ENCODE measurements around the gene YOD1. TPM values are rescaled to one million over a fixed set of nuclear protein-coding genes. Genes with fewer than 3 reads are reported as not detected.

Gene YOD1
- total RNA-seq, 1 donor from 2014 or later = 24.6 TPM

DNA sequence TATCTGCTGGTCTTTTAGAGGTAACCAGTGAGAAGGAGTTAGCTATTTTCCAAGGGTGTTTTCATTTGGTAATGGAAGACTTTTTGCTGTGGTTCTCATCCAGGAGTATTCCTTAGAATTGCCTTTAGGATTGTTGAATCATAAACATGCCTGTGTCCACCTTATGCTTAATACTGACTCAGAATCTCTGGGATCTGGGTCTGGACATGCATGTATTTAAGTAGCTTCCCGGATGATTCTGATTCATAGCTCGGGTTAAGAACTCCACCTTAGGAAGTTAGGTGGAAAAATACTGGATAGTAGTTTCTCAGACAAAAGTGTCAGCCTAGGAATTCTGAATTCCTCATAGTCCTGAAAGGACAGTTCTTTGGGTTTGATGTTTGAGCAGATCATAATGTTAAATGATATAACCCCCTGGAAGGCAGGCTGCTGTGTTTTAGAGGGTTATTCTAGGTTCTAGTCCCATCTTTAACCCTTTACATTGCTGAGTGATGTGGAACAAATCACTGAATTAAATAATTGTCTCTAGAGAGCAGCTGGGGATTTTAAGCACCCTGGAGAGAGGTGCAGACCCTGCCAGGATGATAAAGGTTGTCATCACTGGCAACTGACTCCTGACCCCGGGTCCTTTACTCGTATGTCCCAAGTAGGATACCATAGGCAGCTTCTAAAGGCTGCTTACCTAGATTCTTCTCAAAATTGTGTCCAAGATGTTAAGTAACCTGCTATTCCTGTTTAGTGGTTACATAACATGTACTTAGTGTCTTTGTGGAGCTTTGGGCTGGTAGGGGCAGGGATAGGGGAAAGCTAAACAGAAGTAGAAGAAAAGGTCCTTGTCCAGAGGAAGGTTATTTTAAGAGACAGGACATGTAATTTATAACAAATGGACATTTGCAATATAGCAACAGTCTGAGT, 23.2 kb upstream of the YOD1 start:
- no peak for DNase-seq (ENCODE audit: low spot score)

DNA sequence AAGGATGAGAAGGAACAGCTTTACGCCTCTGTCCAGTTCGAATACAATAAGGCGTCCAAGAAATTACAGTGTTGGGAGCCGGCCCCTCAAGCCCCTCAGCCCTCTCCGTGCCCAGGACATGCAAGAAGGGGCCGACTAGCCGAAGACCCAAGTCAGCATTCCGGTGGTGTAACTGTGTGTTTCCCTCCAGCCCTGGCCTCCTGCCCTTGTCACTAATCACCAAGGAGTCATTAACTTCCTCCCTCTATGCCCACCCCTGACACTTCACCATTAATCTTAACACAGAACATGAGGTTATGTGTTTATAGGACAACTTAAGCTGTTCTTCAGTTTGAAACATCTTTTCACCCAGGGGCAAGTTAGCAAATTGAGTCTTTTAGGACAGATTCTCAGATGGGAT, 21.2 kb upstream of the YOD1 start:
- DNase-seq (ENCODE audit: low spot score) = no peak

DNA sequence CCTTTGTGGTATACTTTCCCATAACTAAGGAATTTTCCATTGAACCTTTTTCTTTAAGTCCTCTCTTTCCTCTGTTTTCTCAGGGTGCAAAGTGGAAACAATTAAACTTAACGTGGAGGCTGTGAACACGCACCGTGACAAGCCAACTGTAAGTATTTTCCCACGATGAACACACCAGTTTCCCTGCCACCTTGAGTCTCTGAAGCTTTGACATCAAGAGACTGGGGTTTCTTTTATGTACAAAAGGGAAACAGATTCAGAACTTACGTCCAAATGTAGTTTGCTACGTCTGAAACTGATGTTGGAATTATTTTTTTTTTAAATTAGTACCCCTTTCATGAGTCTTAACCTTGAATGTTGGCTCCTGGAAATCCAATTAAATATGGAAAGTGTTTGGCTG, 20.4 kb upstream of the YOD1 start:
- DNase-seq (ENCODE audit: low spot score) = no peak

DNA sequence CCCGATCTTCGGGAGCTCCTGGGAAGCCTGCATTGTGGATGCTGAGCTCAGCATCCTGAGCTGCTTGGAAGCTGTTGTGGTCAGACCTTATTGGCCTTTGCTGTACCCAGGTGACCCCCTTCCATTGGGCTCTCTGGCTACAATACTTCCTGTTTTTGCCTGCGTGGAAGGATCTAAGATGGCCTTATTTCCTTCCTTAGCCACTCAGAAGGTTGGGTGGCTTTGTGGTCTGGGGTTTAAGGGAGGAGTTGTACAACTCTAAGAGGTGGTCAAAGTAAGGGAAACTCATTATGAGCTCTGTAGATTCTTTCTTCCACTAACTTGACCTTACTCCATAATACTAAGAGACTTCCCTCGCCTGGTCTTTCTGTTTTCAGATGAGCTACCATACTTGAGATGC, 19.8 kb upstream of the YOD1 start:
- no peak for DNase-seq (ENCODE audit: low spot score)

DNA sequence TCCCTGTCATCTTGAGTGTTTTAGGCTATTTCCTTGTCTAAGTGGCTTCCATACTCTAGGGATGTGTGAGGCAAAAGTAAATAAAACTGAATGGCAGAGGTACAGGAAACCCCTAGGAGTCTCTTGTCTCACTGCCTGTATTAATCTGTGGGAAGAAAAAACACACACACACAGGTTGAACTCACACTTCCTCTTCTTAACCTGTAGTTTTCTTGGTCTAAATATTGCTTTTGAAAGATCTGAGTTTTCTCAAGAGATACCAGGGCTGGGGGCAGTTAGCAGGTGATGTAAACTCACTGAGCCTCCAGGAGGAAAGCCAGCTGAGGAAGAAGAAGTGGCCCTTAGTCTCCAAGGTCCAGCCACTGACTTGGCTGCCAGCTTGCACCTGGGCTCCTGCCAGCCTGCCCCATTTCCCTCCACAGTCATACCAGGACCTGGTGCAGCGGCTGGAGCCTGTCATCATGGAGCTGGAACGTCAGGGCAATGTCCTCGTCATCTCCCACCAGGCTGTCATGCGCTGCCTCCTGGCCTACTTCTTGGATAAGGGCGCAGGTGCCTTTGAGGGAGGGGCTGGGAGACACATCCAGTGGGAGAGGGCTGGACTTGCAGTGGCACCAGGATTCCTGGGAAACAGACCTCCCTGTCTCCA, 19.0 kb upstream of the YOD1 start:
- no peak for DNase-seq (ENCODE audit: low spot score)

DNA sequence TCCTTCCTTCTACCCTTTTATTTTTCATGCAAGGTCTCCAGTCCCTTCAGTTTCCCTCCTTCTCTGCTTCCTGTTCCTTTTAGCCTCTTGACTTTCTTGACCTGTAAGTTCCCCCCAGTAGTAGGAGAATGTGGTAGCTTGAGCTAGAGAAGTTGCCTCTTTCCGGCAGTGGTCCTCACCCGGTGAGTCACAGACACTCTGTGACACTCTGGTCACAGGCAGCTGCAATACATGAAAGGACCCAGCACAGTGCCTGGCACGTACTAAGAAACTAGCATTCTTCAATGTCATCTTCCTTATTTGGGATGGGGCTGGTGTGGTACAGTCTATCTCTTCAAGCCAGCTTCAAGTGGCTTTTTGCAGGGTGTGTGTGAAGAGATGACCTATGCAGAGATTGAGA, 18.1 kb upstream of the YOD1 start:
- DNase-seq (ENCODE audit: low spot score) = no peak

DNA sequence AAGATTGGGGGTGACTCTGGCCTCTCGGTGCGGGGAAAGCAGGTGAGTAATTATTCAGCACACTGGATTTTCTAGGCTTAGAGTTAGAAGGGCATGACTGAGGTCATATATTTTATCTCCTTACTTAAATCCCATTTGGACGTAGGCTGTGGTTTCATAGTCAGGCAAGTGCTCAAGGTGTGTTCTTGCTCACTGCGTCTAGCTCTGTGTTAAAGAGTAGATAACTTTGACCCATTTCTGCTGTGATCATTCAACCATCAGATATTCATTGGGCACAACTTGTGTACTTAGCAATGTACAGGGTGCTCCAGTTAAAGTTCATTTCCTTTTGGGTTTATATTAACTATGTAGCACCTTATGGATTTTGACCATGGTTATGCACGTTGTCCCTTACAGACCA, 16.7 kb upstream of the YOD1 start:
- DNase-seq (ENCODE audit: low spot score) = no peak

DNA sequence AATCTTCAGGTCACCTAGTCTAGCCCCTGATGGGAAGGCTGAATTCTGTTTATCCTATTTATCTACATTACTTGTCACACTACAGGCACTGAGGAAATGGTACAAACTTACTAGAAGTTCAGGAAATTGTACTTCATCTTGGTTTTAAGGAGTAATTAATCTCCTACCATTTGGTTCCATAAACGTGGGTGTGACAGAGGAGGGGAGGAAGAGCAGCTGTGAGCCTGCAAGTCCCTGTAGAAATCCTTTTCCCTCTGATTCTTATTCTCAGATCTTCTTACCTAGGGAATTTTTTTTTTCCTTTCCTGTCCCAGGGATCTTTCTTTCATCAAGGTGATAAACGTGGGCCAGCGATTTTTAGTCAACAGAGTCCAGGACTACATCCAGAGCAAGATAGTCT, 16.2 kb upstream of the YOD1 start:
- DNase-seq (ENCODE audit: low spot score) = no peak

DNA sequence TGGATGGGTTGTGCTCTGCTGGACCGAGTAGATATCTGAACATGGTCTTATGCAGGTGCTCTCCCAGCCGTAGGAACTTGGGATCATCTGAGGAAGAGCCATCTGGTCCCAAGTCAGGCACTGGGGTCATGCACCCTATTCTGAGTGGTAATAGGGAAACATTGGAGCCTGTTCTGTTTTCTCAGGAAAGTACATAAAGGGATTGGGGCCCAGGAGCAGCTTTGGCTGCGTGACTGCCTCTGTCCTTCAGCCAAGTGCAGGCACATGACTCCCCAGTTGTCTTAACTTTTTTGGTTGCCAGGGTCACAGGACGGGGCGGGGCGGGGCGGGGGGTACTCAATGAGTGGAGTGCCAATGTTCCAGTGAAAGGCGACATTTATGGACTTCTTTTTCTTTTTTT, 13.6 kb upstream of the YOD1 start:
- no peak for DNase-seq (ENCODE audit: low spot score)

DNA sequence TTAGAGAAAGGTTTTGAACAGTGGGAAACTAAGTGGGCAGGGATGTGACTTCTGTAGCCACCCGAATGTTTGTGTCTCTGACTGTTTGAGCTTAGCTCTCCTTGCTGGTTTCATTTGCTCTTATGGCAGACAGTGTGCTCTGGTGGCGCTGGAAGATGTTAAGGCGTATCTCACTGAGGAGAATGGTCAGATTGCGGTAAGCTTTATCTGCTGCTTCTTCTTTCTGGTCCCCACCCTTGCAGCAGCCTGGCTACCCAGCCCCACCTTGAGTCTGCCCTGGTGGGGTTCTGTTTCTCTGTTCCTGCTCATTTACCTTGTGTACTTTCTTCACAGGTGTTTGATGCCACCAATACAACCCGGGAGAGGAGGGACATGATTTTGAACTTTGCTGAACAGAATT, 12.0 kb upstream of the YOD1 start:
- no peak for DNase-seq (ENCODE audit: low spot score)

DNA sequence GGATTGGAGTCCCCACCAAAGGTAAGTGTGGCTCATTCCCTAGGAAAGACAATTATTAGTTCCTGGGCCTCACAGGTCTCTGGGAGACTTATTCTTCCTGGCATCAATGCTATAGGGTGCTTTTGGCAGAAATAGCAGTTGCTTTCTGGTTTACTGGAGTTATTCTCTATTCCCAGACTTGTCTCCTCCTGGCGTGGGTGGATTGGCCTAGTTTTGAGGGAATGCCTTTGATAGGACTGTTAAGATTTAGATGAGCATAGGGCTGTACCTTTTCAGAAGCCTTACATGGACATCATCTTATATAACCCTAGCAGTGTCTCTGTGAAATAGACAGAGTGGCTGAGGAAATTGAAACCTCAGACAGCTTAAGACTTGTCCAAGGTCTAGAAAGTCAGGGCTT, 11.1 kb upstream of the YOD1 start:
- no peak for DNase-seq (ENCODE audit: low spot score)

DNA sequence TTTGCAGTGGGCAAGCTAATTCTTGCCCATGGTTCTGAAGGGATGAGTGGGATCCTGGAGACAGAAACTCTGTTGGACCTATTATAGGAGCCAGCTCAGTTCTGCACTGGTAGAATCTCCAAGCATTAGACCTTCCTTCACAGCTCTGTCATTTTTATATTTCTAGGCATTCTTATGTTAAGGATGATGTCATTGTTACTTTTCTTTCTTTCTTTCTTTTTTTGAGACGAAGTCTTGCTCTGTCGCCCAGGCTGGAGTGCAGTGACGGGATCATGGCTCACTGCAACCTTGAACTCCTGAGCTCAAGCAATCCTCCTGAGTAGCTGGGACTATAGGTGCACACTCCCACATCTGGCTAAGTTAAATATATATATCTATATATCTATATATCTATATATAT, 9.6 kb upstream of the YOD1 start:
- no peak for DNase-seq (ENCODE audit: low spot score)

DNA sequence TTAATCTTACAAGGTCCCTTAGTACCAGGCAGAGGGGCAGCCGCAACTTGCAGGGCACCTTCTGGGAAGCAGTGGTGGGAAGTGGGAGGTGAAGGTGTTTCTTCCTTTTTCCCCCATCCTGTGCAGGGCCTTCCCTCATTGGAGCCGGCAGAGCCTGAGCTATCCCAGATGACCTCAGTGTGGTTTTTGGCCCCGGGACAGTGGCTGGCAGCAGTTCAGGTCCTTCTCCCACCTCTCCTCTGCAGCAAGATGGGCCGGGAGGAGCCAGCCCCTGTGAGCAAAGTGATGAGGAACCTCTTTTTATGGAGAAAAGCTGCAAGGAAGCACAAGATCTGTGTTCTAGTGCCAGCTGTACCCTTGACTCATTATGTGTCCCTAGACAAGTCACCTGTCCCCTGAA, 8.9 kb upstream of the YOD1 start:
- DNase-seq (ENCODE audit: low spot score) = no peak

DNA sequence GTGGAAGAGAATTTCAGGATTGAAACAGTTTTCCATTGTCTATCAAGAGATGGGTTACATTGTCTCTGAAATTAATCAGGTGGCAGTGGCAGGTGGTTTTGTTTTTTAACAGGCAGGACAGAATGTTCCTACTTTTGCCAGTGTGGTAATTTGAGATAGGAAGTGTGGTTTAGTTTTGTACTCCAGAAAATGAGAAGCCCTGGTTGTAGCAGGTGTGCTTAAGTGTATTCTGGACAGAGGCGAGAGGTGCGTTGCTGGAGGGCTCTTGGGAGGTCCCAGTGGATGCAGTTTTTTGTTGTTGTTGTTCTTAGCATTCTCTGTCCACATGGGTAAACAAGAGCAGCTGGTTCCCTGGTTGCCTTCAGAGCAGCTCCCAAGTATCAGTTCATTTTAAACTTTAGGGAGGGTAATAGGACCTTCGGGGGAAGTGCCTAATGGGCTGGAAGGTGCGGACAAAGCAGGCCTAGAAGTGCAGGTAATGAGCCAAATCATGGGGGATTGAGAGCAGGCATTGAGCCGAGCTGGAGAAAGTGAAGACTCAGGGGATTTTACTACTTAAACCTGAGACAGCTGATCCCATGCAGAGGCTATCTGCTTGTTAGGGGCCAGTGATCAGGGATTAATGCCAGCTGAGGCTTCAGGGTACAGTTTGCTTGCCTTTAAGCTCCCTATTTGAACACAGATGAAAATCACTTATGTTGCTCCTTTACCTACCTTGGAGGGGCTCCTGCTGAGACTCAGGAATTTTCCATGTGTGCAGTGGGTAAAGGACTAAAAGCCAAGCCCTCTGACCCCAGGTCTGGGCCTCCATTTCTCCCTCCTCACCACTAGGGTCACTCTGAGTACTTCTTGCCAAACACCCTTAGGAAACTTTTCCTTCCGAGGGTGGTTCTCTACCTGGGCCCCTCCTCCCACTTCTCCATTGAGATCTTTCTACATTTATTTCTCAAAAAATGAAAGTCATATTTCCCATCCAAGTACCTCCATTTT, 8.2 kb upstream of the YOD1 start:
- no peak for DNase-seq (ENCODE audit: low spot score)

DNA sequence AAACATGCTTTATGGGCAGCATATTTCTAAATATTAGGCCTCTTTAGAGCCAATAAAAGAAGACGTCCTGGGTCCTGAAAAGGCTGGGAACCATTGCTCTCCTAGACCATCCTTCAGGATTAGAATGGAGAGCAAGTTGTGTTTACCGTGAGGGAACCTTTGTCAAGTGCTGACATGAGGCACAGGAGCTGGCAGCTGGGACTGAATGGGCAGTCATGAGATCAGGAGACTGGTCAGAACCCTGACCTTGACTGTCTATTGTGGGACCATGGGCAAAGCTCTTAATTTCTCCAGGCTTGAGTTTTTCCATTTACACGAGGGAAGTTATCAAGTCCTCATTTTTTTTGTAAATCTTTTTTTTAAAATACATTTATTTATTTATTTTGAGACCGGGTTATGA, 7.2 kb upstream of the YOD1 start:
- DNase-seq (ENCODE audit: low spot score) = no peak

DNA sequence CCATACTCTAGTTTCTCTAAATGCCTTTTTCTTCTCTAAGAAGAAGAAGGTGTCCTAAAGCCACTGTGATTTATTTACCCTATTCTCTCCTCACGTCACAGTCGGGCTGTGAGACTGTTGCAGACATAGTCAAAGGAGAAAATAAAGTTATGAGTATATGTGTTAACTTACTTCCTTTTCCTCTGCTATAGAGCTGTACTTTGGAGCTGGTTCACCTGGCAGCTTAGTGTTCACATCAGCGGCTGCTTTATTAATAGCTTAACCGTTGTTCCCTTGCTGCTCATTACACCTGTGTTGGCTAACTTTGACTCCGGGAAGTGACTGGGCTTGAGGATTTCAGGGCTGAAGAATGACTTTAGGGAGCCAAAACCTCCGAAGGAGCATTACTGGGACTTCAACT, 5.7 kb upstream of the YOD1 start:
- DNase-seq (ENCODE audit: low spot score) = no peak

DNA sequence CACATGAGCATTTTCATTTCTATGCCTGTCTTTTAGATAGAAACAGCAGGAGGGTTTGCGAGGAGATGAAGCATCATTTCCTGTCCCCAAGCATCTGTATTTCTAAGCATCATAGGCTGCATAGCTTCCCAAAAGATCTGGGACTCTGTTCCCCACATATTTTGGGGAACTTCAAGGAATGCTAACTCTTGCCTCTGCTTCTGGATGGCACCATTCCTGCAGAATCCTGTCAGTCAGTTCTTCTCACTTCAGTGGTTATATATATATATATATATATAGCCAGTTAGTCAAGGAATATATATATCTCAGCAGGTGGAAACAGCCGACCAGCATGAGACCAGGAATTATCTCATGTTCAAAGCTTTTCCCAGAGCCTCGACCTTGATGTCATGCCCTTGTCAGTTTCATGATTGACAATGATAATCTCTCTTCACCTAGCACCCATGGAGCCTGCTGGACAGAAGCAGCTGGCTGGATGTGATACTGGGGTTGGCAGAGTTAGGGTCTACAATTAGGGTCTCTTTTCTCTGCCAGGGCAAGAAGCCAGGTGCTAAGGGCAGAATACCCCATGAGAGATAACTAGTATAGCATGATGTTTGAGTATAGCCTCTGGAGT, 4.5 kb upstream of the YOD1 start:
- DNase-seq (ENCODE audit: low spot score) = no peak

DNA sequence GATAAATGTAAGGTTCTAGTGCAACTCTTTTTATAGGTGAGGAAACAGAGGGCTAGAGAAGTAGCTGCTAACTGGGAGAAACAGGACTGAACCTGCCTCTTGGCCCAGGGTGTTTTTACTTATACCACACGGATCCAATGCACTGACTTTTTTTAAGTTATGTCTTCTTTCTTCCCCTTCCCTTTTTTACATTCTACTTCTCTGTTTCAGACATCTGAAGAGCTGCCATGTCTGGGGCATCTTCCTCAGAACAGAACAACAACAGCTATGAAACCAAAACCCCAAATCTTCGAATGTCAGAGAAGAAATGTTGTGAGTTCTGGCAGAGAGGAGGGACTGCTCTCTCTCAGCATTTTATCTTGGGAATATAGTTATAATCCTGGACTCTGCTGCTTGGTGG, 3.5 kb upstream of the YOD1 start:
- no peak for DNase-seq (ENCODE audit: low spot score)

DNA sequence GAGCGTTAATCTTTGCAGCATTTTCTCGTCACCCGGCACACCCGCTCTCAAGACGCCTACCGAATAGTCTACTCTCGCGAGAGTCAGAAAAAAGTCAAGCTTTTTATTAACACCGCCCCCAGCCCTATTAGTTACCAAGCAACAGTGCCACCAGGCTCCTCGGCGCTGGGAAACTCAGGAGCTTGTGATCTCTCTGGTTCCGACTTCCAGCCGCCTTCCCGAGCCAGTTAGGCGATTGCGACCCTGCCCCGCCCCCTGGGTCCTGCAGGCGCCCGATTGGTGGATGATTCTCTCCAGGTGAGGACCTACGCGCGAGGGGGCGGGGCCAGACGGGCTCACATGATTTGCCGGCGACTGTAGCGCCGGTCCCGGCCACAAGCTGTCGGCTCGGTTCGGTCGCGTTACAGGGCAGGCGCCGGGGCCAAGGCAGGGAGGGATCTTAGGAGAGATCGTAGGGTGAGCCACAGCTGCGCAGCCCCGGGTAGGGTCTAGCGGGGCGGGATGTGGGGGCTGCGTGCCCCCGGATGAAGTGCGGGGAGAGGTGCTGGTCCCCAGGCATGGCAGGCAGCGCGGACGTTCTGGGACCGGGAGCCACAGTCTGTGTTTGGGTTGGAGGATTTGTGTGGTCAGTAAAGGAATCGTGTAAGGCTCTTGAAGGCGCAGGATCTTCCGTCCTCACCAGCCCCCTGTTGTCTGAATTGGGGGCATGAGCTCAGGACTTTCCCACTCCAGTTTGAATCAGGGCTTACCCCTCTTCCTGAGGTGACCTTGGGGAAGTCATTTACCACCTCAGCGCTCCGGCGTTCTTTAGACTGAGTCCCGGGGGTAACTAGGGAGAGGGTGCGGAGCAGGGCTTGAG, 2.1 kb upstream of the YOD1 start, which contains the start of gene PFKFB2:
PFKFB2 (plus strand) TSS at position 365 of the 859 bp plus-strand sequence. CDS start 1,443 bp downstream, outside the sequence.
- peak; percentile 99 for DNase-seq (ENCODE audit: low spot score)

DNA sequence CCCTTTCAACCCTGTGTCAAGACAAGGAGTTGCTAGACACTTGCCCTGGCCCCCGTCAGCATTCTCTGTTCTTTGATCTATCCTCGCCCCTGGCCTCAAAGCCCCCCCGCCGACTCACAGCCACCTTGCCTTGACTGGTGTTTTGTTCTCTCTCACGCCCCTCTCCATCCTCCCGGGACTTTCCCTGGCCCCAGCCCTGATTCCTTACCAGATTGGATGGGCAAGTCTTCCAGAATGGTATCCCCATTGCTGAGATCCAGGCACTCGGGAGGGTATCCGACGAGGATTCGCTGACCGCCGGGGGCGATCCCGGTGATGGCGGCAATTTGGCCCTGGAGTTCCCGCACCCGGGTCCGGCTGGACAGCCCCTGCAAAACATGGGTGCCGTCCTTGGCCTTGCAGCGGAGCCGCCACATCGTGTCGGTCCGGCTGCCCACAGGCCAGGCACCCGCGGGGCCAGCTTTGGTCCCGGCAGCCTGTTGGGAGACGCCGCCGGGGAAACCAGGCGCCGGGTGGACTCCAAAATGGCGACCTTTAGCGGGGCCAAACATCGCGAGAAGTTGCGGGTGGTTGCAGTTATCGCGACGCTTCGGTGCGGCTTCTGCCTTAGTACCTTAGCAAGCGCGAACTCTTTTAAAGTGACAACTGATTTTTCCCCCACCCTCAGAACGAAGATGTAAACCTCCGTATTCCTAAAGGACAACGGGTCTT, 373 bp downstream of the YOD1 start:
- DNase-seq (ENCODE audit: low spot score) = peak; percentile 96
